IMR-90 (cell line): ENCODE measurements around the gene ROBO2. TPM values are rescaled to one million over a fixed set of nuclear protein-coding genes. Genes with fewer than 3 reads are reported as not detected.

Source experiments
- ATAC-seq: fragments of 200-7000 bp; cut with Tn5 transposase; 2 replicates; pipeline ENCODE4 v1.9.1; 2020; ENCODE audit warnings: low read depth, mild to moderate bottlenecking, moderate library complexity
- BruUV-seq: library from RNA; stranded (reverse); fragments of 400-500 nt; replicated peaks from 2 replicates; lab custom pipeline; 2021; lab: Mats Ljungman, UMichigan
- CTCF ChIA-PET: fragments of 300-600 bp; formaldehyde crosslinking; extraction: SDS; loops from one replicate; lab custom pipeline; 2021; ENCODE audit warnings: antibody characterized with exemption; lab: Yijun Ruan, JAX
- POLR2A ChIA-PET: fragments of 300-600 bp; sonication (Branson Sonifier 250); formaldehyde crosslinking; loops from one replicate; lab custom pipeline; 2022; ENCODE audit warnings: antibody characterized with exemption; ENCODE audit not compliant: unreplicated experiment; lab: Charles Lee
- DNase-seq: peaks from one replicate; pipeline ENCODE4 v3.0.0; 2013
- H2AFZ ChIP-seq: replicated peaks from 2 replicates; pipeline ENCODE3; 2013; ENCODE audit warnings: low read length, mild to moderate bottlenecking; ENCODE audit not compliant: poor library complexity
- H2AK5ac ChIP-seq: 2 replicates; pipeline ENCODE4 v1.6.1; 2013; ENCODE audit warnings: low read depth, low read length, inconsistent platforms
- H2AK9ac ChIP-seq: replicated peaks from 2 replicates; pipeline ENCODE3; 2013; ENCODE audit warnings: mild to moderate bottlenecking, low read depth, low read length, moderate library complexity; ENCODE audit not compliant: poor library complexity
- H2BK120ac ChIP-seq: 2 replicates; pipeline ENCODE4 v1.6.1; 2013; ENCODE audit warnings: low read depth, low read length, inconsistent platforms
- H2BK15ac ChIP-seq: 3 replicates; pipeline ENCODE4 v1.6.1; 2013; ENCODE audit warnings: low read depth, low read length, inconsistent platforms
- H2BK20ac ChIP-seq: 2 replicates; pipeline ENCODE4 v1.6.1; 2013; ENCODE audit warnings: low read depth, mild to moderate bottlenecking, inconsistent platforms, low read length, moderate library complexity
- H2BK5ac ChIP-seq: 2 replicates; pipeline ENCODE4 v1.6.1; 2013; ENCODE audit warnings: mild to moderate bottlenecking, low read depth, low read length, inconsistent platforms; ENCODE audit not compliant: poor library complexity, severe bottlenecking
- H3K14ac ChIP-seq: replicated peaks from 2 replicates; pipeline ENCODE4 v1.6.1; 2013; ENCODE audit warnings: low read depth, low read length, inconsistent platforms
- H3K18ac ChIP-seq: 2 replicates; pipeline ENCODE4 v1.6.1; 2013; ENCODE audit warnings: low read depth, low read length, control low read depth
- H3K23ac ChIP-seq: 2 replicates; pipeline ENCODE4 v1.6.1; 2013; ENCODE audit warnings: low read depth, low read length, inconsistent platforms
- H3K27ac ChIP-seq: 2 replicates; pipeline ENCODE4 v1.5.1; 2013; ENCODE audit warnings: mild to moderate bottlenecking, control low read depth, low read length; ENCODE audit not compliant: insufficient read depth
- H3K27me3 ChIP-seq: 2 replicates; pipeline ENCODE4 v1.6.1; 2013; ENCODE audit warnings: low read length; ENCODE audit not compliant: control insufficient read depth, insufficient read depth
- H3K36me3 ChIP-seq: 2 replicates; pipeline ENCODE4 v1.6.1; 2013; ENCODE audit warnings: low read length, mixed read lengths; ENCODE audit not compliant: control insufficient read depth, insufficient read depth
- H3K4ac ChIP-seq: 2 replicates; pipeline ENCODE4 v1.6.1; 2013; ENCODE audit warnings: low read depth, low read length, inconsistent platforms
- H3K4me1 ChIP-seq: 2 replicates; pipeline ENCODE4 v1.6.1; 2013; ENCODE audit warnings: low read length, mixed read lengths; ENCODE audit not compliant: control insufficient read depth, insufficient read depth
- H3K4me2 ChIP-seq: 2 replicates; pipeline ENCODE4 v1.6.1; 2013; ENCODE audit warnings: low read depth, mild to moderate bottlenecking, control low read depth, low read length, moderate library complexity
- H3K4me3 ChIP-seq: 2 replicates; pipeline ENCODE4 v1.5.1; 2013; ENCODE audit warnings: low read depth, mild to moderate bottlenecking, control low read depth, low read length, moderate library complexity; ENCODE audit not compliant: insufficient read depth
- H3K56ac ChIP-seq: 2 replicates; pipeline ENCODE4 v1.6.1; 2013; ENCODE audit warnings: low read length, inconsistent platforms; ENCODE audit not compliant: insufficient read depth; ENCODE audit errors: extremely low read depth
- H3K79me1 ChIP-seq, 2 experiments: 2 replicates each; pipeline ENCODE4 v1.6.1; 2013; ENCODE audit warnings: low read length in 2 of 2, inconsistent platforms in 1 of 2, low read depth in 1 of 2
- H3K9ac ChIP-seq: 2 replicates; pipeline ENCODE4 v1.6.1; 2013; ENCODE audit warnings: low read depth, low read length, control low read depth
- H3K9me1 ChIP-seq: 2 replicates; pipeline ENCODE4 v1.6.1; 2013; ENCODE audit warnings: low read length, inconsistent platforms; ENCODE audit not compliant: insufficient read depth
- H3K9me3 ChIP-seq: 2 replicates; pipeline ENCODE4 v1.6.1; 2013; ENCODE audit warnings: low read length; ENCODE audit not compliant: control insufficient read depth, insufficient read depth
- H4K20me1 ChIP-seq: 2 replicates; pipeline ENCODE4 v1.6.1; 2013; ENCODE audit warnings: low read length, inconsistent platforms; ENCODE audit not compliant: insufficient read depth
- H4K5ac ChIP-seq: 2 replicates; pipeline ENCODE4 v1.6.1; 2013; ENCODE audit warnings: mild to moderate bottlenecking, low read depth, low read length, control low read depth
- H4K8ac ChIP-seq, 2 experiments: 2 replicates each; pipeline ENCODE4 v1.6.1; 2013; ENCODE audit warnings: low read depth in 2 of 2, low read length in 2 of 2, control low read depth in 1 of 2, inconsistent platforms in 1 of 2
- H4K91ac ChIP-seq: 2 replicates; pipeline ENCODE4 v1.6.1; 2013; ENCODE audit warnings: low read depth, low read length, inconsistent platforms; ENCODE audit not compliant: insufficient read depth
- MAFK ChIP-seq: IDR thresholded peaks from 2 replicates; pipeline ENCODE4 v1.6.1; 2012; ENCODE audit warnings: low read depth, low read length, improper control_type of control experiment
- MAZ ChIP-seq: IDR thresholded peaks from 2 replicates; pipeline ENCODE4 v1.6.1; 2012; ENCODE audit warnings: low read depth, mild to moderate bottlenecking, low read length, improper control_type of control experiment, moderate library complexity, borderline replicate concordance
- WGBS, 2 experiments: methylation state at CpG; one replicate each; pipeline versions ENCODE4 v1.1.5 to v1.1.7; 2013; ENCODE audit warnings: missing lambda C conversion rate in 2 of 2; ENCODE audit not compliant: insufficient read length in 1 of 2; ENCODE audit errors: extremely low coverage in 2 of 2; 5-methylcytosine and 5-hydroxymethylcytosine counted together
- dilution Hi-C: fragments of 300-500 bp; cut with HindIII; formaldehyde crosslinking; loops from one replicate; pipeline ENCODE4 v1.14.3; 2018; ENCODE audit warnings: low sequenced_read_pairs; ENCODE audit not compliant: unreplicated experiment
- in situ Hi-C: fragments of 300-500 bp; cut with MboI; formaldehyde crosslinking; loops from 3 replicates; pipeline ENCODE4 v1.14.3; 2019; ENCODE audit warnings: low sequenced_read_pairs, inconsistent platforms, mixed read lengths
- intact Hi-C: fragments of 100-400 bp; cut with micrococcal nuclease; formaldehyde crosslinking; loops from 2 replicates; pipeline ENCODE4 v1.10.0; 2022
- polyA plus RNA-seq, 3 experiments: library from polyadenylated mRNA; depleted of rRNA; stranded (reverse); fragments of >200 nt; gene quantifications; 2 replicates each; pipeline ENCODE4 v1.2.3, GENCODE V29; 2012; ENCODE audit warnings: low replicate concordance in 1 of 3
- total RNA-seq: library from RNA; depleted of rRNA; stranded (reverse); fragments of >200 nt; gene quantifications from 2 replicates; pipeline ENCODE4 v1.2.3, GENCODE V29; 2012

ROBO2 gene
- total and polyA plus RNA-seq, 2 of the 4 experiments (the other 2 are of a cell fraction): 9.3 to 14.5 TPM

DNA sequence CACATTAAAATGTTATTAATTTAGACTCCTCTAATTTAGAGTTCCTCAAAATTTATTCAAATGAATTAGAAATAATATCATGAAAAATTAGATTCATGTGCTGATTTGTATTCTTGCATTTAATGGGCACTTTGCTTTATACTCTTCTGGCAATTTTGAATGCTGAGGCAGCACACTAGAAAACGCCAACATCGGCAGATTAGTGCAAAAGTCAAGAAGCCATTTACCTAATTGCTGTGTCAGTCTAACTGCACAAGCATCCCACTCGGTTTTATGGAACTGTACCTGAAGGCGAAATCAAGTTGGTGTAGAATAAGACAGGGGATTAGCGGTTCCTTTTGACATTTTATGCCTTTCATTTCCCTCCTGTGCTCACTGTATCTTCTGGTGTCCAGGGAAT, 382.0 kb downstream of the ROBO2 start:
- DNase-seq (no peak), ATAC-seq (no peak)
- H3K4me3 ChIP-seq: no peak overlapping the region
- no peak overlapping the region for H3K27ac ChIP-seq
- TF ChIP-seq MAZ (no peak), MAFK (peak; percentile 87)
- no peaks in the 10 kb centered on the region for H3K9me1 ChIP-seq
- no peak overlapping the region for H2BK15ac ChIP-seq
- no peaks in the 10 kb centered on the region for H4K20me1 ChIP-seq
- H3K79me1 ChIP-seq: no peaks in the 10 kb centered on the region
- H3K14ac ChIP-seq: no peak overlapping the region
- no peak overlapping the region for H4K5ac ChIP-seq
- intact Hi-C loops: no loop called here
- ChIA-PET POLR2A (no interaction called here), CTCF (no interaction called here)
- no peak overlapping the region for H4K91ac ChIP-seq
- no peaks in the 10 kb centered on the region for H3K4me1 ChIP-seq
- H2BK120ac ChIP-seq: no peak overlapping the region
- H3K4ac ChIP-seq: no peak overlapping the region
- H3K4me2 ChIP-seq: no peak overlapping the region
- H2BK5ac ChIP-seq: no peak overlapping the region
- H2AFZ ChIP-seq: no peak overlapping the region
- no TSS peak for BruUV-seq
- in situ Hi-C loops: no loop called here
- H3K27me3 ChIP-seq: no peaks in the 10 kb centered on the region
- H2BK20ac ChIP-seq: no peak overlapping the region
- H3K23ac ChIP-seq: no peak overlapping the region
- H4K8ac ChIP-seq: no peak overlapping the region
- no peak overlapping the region for H2AK5ac ChIP-seq
- dilution Hi-C loops: no loop called here
- H3K9ac ChIP-seq: no peak overlapping the region
- no peaks in the 10 kb centered on the region for H3K36me3 ChIP-seq
- no peaks in the 10 kb centered on the region for H3K9me3 ChIP-seq
- no CpG with 5 or more reads among the region's 5 CpGs for WGBS, 2 experiments
- H3K56ac ChIP-seq: no peak overlapping the region
- no peak overlapping the region for H2AK9ac ChIP-seq
- no peak overlapping the region for H3K18ac ChIP-seq
